Endodermal cell (in vitro differentiated cells): ENCODE measurements around the gene DOCK8. TPM values are rescaled to one million over a fixed set of nuclear protein-coding genes. Genes with fewer than 3 reads are reported as not detected.

Experiments
- DNase-seq: peaks from one replicate; pipeline ENCODE4 v3.0.0-alpha.2; 2017
- H3K27ac ChIP-seq: 2 replicates; pipeline ENCODE4 v1.5.1; 2013; ENCODE audit warnings: mild to moderate bottlenecking, low read depth, low read length, moderate library complexity
- H3K27me3 ChIP-seq: 2 replicates; pipeline ENCODE4 v1.6.1; 2013; ENCODE audit warnings: mild to moderate bottlenecking, low read length, moderate library complexity; ENCODE audit not compliant: insufficient read depth, control insufficient read depth, poor library complexity, severe bottlenecking
- H3K36me3 ChIP-seq: 2 replicates; pipeline ENCODE4 v1.7.0; 2013; ENCODE audit warnings: mild to moderate bottlenecking, low read length, moderate library complexity; ENCODE audit not compliant: control insufficient read depth, insufficient read depth
- H3K4me1 ChIP-seq: one replicate; pipeline ENCODE4 v1.7.0; 2013; ENCODE audit warnings: low read length; ENCODE audit not compliant: control insufficient read depth, insufficient read depth
- H3K4me3 ChIP-seq: 2 replicates; pipeline ENCODE4 v1.5.1; 2013; ENCODE audit warnings: mild to moderate bottlenecking, low read length, moderate library complexity
- H3K9ac ChIP-seq: 2 replicates; pipeline ENCODE4 v1.6.1; 2013; ENCODE audit warnings: mild to moderate bottlenecking, low read length, moderate library complexity; ENCODE audit not compliant: poor library complexity, severe bottlenecking; ENCODE audit errors: extremely low read depth
- H3K9me3 ChIP-seq: 2 replicates; pipeline ENCODE4 v1.6.1; 2013; ENCODE audit warnings: mild to moderate bottlenecking, low read length, moderate library complexity; ENCODE audit not compliant: control insufficient read depth
- H3K27ac Mint-ChIP-seq: 2 replicates; pipeline ENCODE4 v1.8.0; 2020; ENCODE audit warnings: mixed read lengths
- H3K27me3 Mint-ChIP-seq: 2 replicates; pipeline ENCODE4 v1.8.0; 2021; ENCODE audit warnings: mild to moderate bottlenecking, mixed read lengths; ENCODE audit not compliant: insufficient read depth
- H3K36me3 Mint-ChIP-seq: 2 replicates; pipeline ENCODE4 v1.8.0; 2020; ENCODE audit warnings: low read depth, mixed read lengths
- H3K4me1 Mint-ChIP-seq: 2 replicates; pipeline ENCODE4 v1.8.0; 2020; ENCODE audit warnings: mixed read lengths
- H3K4me3 Mint-ChIP-seq: 2 replicates; pipeline ENCODE4 v1.8.0; 2020; ENCODE audit warnings: mild to moderate bottlenecking, moderate library complexity, mixed read lengths
- H3K9me3 Mint-ChIP-seq: 2 replicates; pipeline ENCODE4 v1.8.0; 2020; ENCODE audit warnings: mild to moderate bottlenecking, mixed read lengths
- CTCF ChIP-seq: fragments of 200-600 bp; sonication (generic); conservative IDR thresholded peaks from 2 replicates; pipeline ENCODE4 v1.5.0; 2021; ENCODE audit warnings: antibody characterized with exemption, mild to moderate bottlenecking
- WGBS, 2 experiments: methylation state at CpG; one replicate each; pipeline versions ENCODE4 v1.1.5 to v1.1.7; 2013; ENCODE audit warnings: missing lambda C conversion rate in 2 of 2, mixed read lengths in 1 of 2; ENCODE audit not compliant: insufficient coverage in 1 of 2, insufficient read length in 1 of 2; 5-methylcytosine and 5-hydroxymethylcytosine counted together
- total RNA-seq, 2 donors: library from RNA; stranded (reverse); fragmentation: NEBNext Ultra II Directional in 1 of 2; extraction: Animal tissue kit (Norgen Biotek cat#: 25700) in 1 of 2; gene quantifications; 2 replicates in 1 of 2; 3 replicates in 1 of 2; pipeline ENCODE4 v1.2.1, GENCODE V29; 2021

DOCK8 gene
- total RNA-seq, 2 donors from 2014 or later = 26.9 to 28.1 TPM

DNA sequence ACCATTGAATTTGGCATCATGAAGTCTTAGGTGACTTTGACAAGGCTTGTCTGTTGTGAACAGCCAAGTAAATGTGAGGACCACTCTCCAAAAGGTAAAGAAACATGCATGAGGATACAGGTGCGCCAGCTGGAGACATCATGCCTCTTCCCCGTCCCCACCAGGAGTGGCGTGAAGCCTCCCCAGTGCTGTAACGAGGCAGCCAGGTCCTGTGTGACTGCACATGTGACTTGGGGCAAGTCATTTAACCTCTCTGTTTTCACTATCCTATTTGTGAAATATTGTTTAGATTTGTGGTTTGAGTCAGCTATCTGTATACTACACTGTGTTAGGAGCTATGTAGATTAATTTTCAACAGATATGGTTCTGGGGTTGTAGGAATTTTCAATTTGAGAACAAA lies 65.0 kb downstream of the DOCK8 start:
- no peaks in the 10 kb centered on the region for H3K9me3 ChIP-seq
- no peak for TF ChIP-seq CTCF
- Mint-ChIP-seq H3K27ac (no peak overlapping the region), H3K4me3 (no peak overlapping the region), H3K4me1 (no peaks in the 10 kb centered on the region), H3K27me3 (no peaks in the 10 kb centered on the region), H3K9me3 (no peaks in the 10 kb centered on the region), H3K36me3 (peaks cover 7% of the 10 kb centered on the region)
- H3K27me3 ChIP-seq = no peaks in the 10 kb centered on the region
- H3K27ac ChIP-seq = no peak overlapping the region
- 60 to 78% methylated on average over 1 to 4 of the region's 4 CpGs for WGBS, 2 experiments
- no peak overlapping the region for H3K4me3 ChIP-seq
- no peaks in the 10 kb centered on the region for H3K4me1 ChIP-seq
- H3K36me3 ChIP-seq = peaks cover 9% of the 10 kb centered on the region
- DNase-seq = no peak
- no peak overlapping the region for H3K9ac ChIP-seq

DNA sequence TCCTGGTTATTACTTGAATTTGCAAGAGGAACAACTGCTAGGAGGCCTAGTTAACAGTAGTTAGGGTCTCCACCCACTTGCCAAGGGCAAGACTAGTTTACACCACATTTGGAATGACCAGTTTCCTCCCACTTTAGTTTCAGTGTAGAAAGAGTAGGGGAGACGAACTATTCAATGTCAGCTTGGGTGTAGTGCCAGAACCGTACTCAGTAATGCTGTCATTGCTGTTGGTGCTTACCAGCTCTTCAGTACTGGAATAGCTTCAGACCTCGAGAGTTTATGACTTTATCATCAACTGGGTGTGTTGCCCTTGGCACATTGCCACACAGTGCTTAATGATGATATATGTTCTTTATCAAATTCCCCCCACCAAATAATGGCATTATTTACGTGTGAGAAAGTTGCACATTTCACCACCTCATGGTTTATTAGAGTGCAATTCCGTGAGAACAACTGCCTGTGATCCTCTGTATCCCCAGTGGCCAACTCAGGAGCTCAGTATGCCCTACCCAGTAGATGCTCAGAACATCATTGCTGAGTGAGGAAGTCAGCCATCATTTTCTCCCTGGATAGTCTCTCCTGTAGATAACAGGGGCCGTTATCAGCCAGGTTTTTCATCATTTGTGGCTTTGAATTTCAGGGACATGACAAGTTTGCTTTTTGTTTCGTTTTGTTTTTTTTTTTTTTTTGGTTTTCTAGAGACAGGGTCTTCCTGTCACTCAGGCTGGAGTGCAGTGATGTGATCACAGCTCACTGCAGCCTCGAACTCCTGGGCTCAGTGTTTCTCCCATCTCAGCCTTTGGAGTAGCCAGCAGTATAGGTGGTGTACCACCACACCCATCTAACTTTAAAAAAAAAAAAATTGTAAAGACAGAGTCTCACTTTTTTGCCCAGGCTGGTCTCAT lies 67.3 kb downstream of the DOCK8 start:
- Histone ChIP-seq H3K27me3 (no peaks in the 10 kb centered on the region), H3K36me3 (peaks cover 9% of the 10 kb centered on the region), H3K4me1 (no peaks in the 10 kb centered on the region), H3K4me3 (no peak overlapping the region), H3K27ac (no peak overlapping the region), H3K9ac (no peak overlapping the region), H3K9me3 (no peaks in the 10 kb centered on the region)
- TF ChIP-seq CTCF = no peak
- DNase-seq = no peak
- Mint-ChIP-seq H3K27me3 (no peaks in the 10 kb centered on the region), H3K4me3 (no peak overlapping the region), H3K27ac (no peak overlapping the region), H3K9me3 (no peaks in the 10 kb centered on the region), H3K4me1 (no peaks in the 10 kb centered on the region), H3K36me3 (peaks cover 14% of the 10 kb centered on the region)
- WGBS, 2 experiments = 93 to 94% methylated on average over 5 to 8 of the region's 8 CpGs

DNA sequence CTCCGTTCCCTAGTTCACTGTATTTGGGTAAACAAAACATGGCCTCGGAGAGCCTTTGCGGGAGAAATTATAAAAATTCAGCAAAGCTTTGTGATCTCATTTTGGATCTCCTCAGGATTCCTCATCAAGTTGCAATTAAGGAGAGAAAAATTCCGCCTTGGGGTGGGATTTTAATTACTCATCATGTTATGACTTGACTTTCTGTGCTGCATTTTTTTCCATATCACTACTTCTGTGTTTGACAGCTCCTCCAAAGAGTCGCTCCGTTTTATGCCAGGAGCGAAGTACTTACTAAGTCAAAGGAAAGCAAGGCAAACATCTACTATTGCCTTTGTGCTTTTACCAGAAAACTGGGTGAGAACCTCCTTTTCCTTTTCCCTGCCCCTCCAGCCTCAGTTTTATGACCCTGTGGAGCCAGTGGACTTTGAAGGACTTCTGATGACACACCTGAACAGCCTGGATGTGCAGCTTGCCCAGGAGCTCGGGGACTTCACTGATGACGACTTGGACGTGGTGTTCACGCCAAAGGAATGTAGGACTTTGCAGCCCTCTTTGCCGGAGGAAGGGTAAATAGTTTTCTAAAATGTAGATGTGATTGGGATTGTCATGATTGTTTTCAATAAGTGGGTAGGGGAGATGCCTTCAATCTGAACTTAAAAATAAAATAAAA lies 71.5 kb downstream of the DOCK8 start:
- no peak overlapping the region for H3K27ac Mint-ChIP-seq

More for the DNA sequence above, 71.5 kb downstream of the DOCK8 start:
- DNase-seq = no peak
- no peaks in the 10 kb centered on the region for H3K9me3 Mint-ChIP-seq
- 91 to 95% methylated on average over 7 to 12 of the region's 12 CpGs for WGBS, 2 experiments
- no peaks in the 10 kb centered on the region for H3K4me1 Mint-ChIP-seq
- Histone ChIP-seq H3K27ac (no peak overlapping the region), H3K4me1 (no peaks in the 10 kb centered on the region), H3K4me3 (no peak overlapping the region), H3K27me3 (no peaks in the 10 kb centered on the region), H3K9ac (no peak overlapping the region), H3K36me3 (no peaks in the 10 kb centered on the region), H3K9me3 (no peaks in the 10 kb centered on the region)
- H3K4me3 Mint-ChIP-seq = no peak overlapping the region
- H3K27me3 Mint-ChIP-seq = no peaks in the 10 kb centered on the region
- TF ChIP-seq CTCF = no peak
- H3K36me3 Mint-ChIP-seq = peaks cover 23% of the 10 kb centered on the region
